GM18868 (cell line): ENCODE measurements around the gene TLE3.
A peak's percentile ranks its signal among the peaks of the same experiment; 100 is the strongest.

Experiments used
- ATAC-seq: cut with Tn5 transposase; IDR thresholded peaks from one replicate; pipeline ENCODE4 v1.9.1; 2021; ENCODE audit warnings: mild to moderate bottlenecking, moderate library complexity; ENCODE audit not compliant: unreplicated experiment

TLE3 gene

GRCh38 chr15:70099967-70100473, 2.3 kb upstream of the TLE3 start:
- ATAC-seq = no peak

DNA sequence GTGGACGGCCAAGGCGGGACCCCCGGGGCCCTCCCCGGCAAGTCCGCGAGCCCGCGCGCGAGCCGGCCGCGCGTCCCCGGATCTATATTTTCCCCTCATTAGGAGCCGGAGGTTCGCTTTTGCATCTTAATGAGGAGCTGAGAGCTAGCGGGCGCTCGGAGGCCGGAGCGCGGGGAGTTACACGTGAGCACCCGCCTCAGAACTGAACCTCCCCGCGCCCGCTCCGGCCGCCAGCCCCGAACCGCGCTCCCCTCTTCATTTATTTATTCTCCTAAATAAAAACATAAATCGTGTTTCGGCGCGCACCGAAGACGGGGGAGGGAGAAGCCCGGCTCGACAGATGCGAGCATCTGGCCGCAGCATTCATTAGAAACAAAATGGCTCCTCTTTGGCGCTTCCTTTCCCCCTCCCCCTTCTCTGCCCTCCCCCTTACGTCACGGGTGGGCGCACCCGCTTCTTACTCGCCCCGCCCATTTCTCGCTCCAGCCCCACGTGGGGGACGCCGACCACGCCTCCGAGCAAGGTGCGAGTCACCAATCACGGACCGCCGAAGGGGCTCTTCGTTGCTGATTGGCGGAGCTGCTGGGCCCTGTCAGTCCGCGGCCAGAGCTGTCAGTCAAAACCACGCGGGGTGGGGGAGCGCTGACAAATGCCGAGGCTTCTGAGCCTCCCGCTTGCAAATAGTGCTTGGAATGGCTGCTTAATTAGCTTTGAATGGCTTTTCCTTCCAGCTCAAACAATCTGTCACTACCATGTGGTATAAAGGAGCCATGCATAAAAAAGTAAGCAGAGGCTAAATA, 1.6 kb upstream of the TLE3 start:
- peak; percentile 55 for ATAC-seq

DNA sequence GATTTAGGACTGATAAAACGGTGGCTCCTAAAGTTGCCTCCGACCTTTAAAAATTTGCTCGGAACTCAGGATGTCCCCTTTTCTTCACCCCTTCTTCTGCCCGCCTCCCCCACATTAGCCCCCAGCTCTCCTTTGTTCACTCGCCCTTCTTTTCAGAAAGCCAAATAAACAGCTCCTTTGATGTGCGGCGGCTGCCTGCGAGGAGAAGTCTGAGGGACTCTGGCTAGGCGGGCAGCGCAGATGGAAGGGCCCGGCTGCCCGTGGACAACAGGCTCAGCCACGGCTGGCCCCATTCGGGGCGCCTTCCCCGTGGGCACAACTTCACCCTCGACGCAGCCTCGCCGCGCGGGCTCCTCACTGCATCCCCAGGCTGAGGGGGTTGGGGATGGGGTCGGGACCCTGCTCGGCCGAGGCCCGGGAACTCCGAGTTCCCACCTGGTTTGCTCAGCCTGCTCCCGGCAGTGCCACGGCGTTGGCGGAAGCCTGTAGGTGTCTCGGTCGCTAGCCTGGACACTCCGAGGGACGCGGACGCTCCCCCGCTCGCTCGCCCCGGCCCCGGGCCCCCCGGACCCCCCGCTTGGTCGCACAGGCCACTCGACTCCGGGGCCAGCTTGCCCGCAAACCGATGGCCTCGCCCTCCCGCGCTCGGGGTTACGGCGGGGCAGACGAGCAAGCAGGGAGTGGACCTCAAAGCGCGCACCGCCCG, 897 bp upstream of the TLE3 start:
- no peak for ATAC-seq

DNA sequence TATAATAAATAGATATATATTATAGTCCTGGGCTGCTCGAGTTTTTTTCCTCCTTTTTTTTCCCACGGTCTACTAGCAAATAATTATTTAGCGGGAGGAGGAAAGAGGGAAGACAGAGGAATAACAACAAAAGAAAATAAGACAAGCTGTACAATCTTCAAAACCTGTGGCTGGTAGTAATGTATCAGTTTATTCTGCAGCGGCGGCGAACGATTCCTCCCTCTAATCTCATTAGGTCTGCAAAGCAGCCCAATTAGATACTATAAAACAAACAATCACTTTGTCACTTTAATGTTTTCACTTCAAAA, 390 bp upstream of the TLE3 start:
- no peak for ATAC-seq

- ATAC-seq = no peak
Measured at GRCh38 chr15:70097063-70097320, 725 bp downstream of the TLE3 start.

DNA sequence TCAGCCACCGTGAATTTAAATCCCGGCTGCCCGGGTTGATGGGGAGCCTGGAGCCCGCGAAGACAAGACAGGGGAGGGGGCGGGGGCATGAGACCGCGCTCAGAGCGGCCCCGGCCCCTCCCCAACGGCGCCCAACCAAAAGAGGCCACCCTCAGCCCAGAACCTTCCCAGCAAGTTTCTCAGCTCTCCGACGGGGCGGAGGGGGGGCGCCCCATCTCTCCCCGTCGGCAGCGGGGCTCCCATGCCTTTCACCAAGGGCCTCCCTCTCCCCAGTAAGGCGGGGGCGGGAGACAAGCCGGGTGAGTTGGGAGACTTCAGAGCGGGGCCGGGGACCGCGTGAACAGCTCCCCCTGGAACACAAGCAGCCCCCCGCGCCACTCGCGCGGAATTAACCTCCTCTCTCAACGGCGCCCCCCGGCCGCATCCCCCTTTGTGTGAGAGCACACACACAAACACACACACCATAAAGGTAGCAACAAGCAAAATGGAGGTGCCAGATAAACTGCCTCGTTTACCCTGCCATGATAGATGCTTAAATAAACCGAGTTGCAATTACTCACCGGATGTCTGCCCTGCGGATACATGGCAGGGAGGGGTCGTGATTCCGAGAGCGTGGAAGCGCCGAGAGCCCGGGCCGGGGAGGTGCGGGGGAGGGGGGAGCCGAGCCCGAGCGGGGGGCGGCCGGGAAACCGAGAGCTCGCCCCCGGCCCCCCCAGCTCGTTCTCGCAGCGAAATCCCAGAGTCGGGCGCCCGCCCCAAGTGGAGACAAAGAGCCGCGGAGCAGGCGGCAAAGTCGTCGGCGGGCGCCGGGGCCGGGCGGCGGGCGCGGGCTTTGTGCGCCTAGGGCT, 1.3 kb downstream of the TLE3 start:
- ATAC-seq = no peak

GRCh38 chr15:70095408-70096214, 2.1 kb downstream of the TLE3 start:
- ATAC-seq = no peak

GRCh38 chr15:70094690-70095311, 2.9 kb downstream of the TLE3 start:
- no peak for ATAC-seq

GRCh38 chr15:70093481-70094319, 4.0 kb downstream of the TLE3 start:
- no peak for ATAC-seq

- no peak for ATAC-seq
Measured at GRCh38 chr15:70093070-70093469, 4.6 kb downstream of the TLE3 start.

GRCh38 chr15:70092464-70093027, 5.2 kb downstream of the TLE3 start:
- no peak for ATAC-seq

GRCh38 chr15:70091726-70092463, 5.8 kb downstream of the TLE3 start:
- no peak for ATAC-seq

- ATAC-seq = no peak
Measured at GRCh38 chr15:70090436-70091296, 7.1 kb downstream of the TLE3 start.

GRCh38 chr15:70089692-70089971, 8.1 kb downstream of the TLE3 start:
- no peak for ATAC-seq

- no peak for ATAC-seq
Measured at GRCh38 chr15:70088887-70089691, 8.6 kb downstream of the TLE3 start.

DNA sequence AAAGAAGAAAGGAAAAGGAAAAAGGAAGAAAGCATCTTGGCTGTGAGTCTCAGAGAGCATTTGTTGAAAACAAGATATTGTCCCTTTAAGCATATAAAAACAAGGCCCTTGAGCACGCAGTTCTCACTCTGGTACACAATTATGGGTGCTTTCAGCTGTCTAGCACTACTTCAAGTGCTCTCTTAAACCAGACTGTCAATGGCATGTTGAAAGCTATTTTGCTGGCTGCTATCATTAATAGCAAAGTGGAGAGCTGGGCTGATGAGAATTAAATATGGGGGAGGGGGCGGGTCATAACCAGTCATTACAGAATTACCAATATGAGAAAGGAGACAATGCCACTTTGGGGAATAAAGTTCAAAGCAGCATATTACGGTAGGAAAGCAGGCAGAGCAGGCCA, 9.3 kb downstream of the TLE3 start:
- ATAC-seq = no peak

GRCh38 chr15:70087708-70088352, 9.9 kb downstream of the TLE3 start:
- no peak for ATAC-seq
